Cardiac septum (tissue), 1 donor: ENCODE results near the gene THYN1. TPM values are rescaled to one million over a fixed set of nuclear protein-coding genes. Genes with fewer than 3 reads are reported as not detected.
"Not testable (repeated sequence)": the region's sequence is repeated elsewhere in the genome, so short reads cannot be mapped to it uniquely, and the experiment has no call there.

Experiments
- DNase-seq: peaks from one replicate; pipeline ENCODE4 v3.0.0-alpha.2; 2020; ENCODE audit warnings: low spot score
- intact Hi-C: fragments of 100-400 bp; cut with DNase I; formaldehyde crosslinking; loops from one replicate; pipeline ENCODE4 v1.14.0; 2022
- long read RNA-seq: library from polyadenylated mRNA; unstranded; transcript quantifications from one replicate; pipeline ENCODE4 v2.0.0, GENCODE V29; 2021
- total RNA-seq: library from RNA; stranded (reverse); fragmentation: NEBNext Ultra II Directional; extraction: Animal tissue kit (Norgen Biotek cat#: 25700); gene quantifications from one replicate; pipeline ENCODE4 v1.2.1, GENCODE V29; 2021
- donor health status: DM: no; HTN: no; CAD: no.

The THYN1 gene
- 32.9 TPM for total RNA-seq
- long read RNA-seq, transcript THYN1-204 (8 exons, 893 nt): minor isoform, 11 of 87 reads
- long read RNA-seq, transcript THYN1-203 (8 exons, 943 nt): major isoform, 43 of 87 reads
- long read RNA-seq, transcript THYN1-201 (7 exons, 1,299 nt): minor isoform, 11 of 87 reads
- long read RNA-seq, partial matches to known transcripts: 8 of 87 reads
- long read RNA-seq, other reads (novel, unspliced or antisense): 12 of 87 reads

DNA sequence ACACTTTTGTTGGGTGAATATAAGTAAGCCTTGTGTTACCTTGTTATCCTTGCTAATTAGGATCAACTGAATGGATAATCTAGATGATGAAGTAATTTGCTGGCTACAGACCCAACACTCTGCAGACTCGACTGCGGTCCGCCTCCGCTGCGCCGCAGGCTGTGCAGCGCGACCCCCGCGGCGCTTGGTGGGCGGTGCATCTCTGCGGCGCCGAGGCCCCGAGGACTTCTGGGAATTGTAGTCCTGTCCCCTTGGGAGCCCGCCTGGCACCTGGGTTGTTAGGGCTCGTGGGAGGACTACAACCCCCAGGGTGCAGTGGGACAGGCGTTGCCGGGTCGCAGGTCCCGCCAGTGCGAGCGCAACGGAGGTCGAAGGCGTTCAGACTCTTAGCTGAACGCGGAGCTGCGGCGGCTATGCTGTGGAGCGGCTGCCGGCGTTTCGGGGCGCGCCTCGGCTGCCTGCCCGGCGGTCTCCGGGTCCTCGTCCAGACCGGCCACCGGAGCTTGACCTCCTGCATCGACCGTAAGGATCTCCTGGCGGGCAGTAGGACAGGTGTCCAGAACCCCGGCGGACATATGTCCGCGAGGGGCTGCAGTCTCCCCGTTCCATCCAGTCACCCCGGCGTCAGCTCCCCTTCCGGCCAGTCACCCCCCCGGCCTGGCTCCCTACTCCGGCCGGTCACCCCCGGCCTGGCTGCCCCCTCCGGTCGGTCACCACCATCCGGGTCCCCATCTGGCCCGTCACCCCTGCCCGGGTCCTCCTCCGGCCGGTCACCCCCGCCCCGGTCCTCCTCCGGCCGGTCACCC lies at the start of gene THYN1, which contains the start of gene ACAD8:
Gene THYN1, minus strand, starts transcription at position 165 of the 806 bp plus-strand sequence. CDS start 470 bp downstream, outside the sequence.
Gene ACAD8, plus strand, starts transcription at position 381 of the 806 bp plus-strand sequence. Its CDS starts 33 bp downstream, at position 414.
- peak; percentile 98 for DNase-seq
- intact Hi-C loops: loop anchor here (2.0 kb wide), 1 partner anchor 29 kb away; the partner anchor contains the start of gene VPS26B

DNA sequence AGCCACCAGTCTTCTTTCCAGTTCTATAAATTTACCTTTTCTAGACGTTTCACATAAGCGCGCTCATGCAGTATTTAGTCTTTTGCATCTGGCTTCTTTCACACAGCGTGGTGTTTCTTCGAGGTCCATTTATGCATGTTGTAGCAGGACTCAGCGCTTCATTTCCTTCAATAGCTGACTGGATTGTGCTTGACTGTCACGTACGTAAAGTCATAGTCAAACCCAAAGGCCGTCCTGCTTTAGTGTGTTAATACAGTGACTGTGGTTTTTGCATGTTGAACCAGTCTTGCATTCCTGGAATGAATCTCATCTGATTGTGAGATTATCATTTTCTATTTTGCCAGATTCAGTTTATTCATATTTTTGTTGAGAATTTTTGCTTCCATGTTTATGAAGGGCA lies 41.5 kb upstream of the THYN1 start:
- intact Hi-C loops: no loop called here
- DNase-seq: no peak

GRCh38 chr11:134293119-134294113 lies 40.3 kb upstream of the THYN1 start:
- DNase-seq: no peak
- intact Hi-C loops: no loop called here

DNA sequence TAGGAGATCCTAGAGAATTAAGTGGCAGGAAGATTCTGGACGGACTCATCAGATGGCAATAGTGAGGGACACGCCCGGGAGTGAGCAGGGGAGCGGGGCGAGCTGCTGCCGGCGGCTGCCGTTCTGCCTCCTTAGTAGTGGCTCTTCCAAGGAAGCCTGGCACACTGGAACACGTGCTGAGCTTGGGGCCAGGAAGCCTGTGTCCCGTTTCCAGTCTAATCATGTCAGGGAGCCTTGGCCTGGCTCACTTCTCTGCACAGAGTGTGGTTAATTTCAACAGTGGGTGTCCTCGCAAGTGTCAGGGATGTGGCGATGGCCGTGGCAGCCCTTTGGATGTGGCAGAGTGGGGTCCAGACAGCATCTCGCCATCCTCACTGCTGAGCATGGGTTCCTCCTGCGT lies 39.5 kb upstream of the THYN1 start:
- intact Hi-C loops: no loop called here
- DNase-seq: no peak

DNA sequence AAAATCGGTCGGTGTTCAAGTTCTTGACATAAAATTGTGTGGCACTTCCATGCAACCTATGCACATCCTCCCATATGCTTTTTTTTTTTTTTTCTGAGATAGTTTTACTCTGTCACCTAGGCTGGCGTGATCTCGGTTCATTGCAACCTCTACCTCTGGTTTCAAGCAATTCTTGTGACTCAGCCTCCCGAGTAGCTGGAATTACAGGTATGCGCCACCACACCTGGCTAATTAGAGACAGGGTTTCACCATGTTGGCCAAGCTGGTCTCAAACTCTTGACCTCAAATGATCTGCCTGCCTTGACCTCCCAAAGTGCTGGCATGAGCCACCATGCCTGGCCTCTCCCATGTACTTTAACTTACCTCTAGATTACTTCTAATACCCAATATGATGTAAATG lies 38.0 kb upstream of the THYN1 start:
- intact Hi-C loops: no loop called here

GRCh38 chr11:134290646-134291045 lies 37.5 kb upstream of the THYN1 start:
- intact Hi-C loops: no loop called here
- DNase-seq: no peak

More for the DNA sequence above, 38.0 kb upstream of the THYN1 start:
- DNase-seq: no peak

DNA sequence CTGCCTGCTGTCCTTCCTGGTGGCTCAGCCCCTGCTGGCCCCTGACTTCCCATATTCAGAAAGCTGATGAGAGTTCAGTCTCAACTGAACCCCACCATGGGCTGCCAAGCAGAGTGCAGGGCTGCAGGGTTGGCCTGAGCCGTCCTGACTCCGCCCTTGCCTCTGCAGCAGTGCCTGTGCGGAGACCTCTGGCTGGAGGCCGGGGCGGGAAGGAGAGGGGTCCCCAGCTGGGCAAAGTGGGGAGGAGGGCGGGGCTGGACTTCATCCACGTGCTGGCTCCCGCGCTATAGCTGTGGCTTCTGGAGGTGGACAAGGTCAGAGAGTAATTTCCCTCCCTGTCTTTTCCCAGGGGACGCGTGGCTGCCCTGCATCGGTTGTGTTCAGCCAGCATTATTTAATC lies 36.6 kb upstream of the THYN1 start:
- intact Hi-C loops: no loop called here
- DNase-seq: no peak

DNA sequence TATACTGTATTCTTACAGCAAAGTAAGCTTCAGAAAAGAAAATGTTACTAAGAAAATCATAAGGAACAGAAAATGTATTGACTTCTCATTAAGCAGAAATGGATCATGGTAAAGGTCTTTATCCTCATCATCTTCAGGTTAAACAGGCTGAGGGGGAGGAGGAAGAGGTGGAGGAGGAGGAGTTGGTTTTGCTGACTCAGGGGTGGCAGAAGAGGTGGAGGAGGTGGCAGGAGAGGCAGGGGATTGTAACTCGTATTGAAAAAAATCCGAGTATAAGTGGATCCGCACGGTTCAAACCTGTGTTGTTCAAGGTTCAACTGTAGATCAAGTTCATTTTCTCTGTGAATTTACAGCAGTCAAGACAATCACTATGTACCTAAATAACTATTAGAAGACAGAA lies 36.0 kb upstream of the THYN1 start:
- intact Hi-C loops: no loop called here
- no peak for DNase-seq

DNA sequence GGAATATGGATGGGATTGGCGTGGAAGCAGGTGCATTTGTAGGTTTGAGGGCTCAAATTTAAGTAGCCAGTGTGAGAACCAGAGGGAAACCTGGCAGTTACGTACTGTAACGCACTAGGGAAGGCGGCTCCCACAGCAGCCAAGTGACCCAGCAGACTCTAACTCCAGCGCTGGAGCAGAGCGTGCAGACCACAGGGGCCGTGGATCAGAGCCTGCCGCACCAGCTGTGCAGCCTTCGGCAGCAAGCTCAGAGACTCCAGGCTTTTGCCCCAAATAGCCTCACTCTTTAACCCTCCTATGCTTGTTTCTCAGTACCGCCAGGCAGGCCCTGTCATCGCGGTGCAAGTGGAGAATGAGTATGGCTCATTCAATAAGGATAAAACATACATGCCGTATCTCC lies 35.3 kb upstream of the THYN1 start:
- intact Hi-C loops: no loop called here
- no peak for DNase-seq

DNA sequence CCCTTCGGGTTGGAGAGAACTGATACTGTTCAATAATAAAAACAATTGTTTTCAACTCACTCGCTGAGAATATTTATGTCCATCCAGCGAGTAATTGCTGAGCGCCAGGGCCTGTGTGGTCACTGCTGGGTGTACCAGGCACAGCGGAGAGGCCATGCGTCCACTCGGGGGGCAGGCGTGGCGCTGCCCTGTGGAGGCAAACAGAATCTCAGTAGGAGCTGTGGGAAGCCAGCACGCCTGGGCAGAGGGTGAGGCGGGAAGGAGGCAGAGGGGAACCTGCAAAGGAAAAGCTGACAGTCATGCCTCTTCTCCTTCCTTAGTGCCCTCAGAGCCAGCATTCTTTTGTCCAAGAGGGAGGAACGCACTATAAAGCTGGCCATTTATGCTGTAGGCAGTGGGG lies 34.4 kb upstream of the THYN1 start:
- no peak for DNase-seq
- intact Hi-C loops: no loop called here

DNA sequence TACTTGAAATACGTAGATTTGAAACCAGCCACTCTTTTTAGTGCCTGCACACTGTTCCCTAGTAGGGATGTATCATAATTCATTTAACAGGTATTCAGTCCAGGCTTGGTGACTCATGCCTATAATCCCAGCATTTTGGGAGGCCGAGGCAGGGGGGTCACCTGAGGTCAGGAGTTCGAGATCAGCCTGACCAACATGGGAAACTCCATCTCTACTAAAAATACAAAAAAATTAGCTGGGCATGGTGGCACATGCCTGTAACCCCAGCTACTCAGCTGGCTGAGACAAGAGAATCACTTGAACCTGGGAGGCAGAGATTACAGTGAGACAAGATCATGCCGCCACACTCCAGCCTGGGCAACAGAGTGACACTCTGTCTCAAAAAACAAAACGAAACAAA lies 31.2 kb upstream of the THYN1 start:
- intact Hi-C loops, DNase-seq: not testable (repeated sequence)

GRCh38 chr11:134283461-134284230 lies 30.5 kb upstream of the THYN1 start:
- no peak for DNase-seq
- intact Hi-C loops: no loop called here

DNA sequence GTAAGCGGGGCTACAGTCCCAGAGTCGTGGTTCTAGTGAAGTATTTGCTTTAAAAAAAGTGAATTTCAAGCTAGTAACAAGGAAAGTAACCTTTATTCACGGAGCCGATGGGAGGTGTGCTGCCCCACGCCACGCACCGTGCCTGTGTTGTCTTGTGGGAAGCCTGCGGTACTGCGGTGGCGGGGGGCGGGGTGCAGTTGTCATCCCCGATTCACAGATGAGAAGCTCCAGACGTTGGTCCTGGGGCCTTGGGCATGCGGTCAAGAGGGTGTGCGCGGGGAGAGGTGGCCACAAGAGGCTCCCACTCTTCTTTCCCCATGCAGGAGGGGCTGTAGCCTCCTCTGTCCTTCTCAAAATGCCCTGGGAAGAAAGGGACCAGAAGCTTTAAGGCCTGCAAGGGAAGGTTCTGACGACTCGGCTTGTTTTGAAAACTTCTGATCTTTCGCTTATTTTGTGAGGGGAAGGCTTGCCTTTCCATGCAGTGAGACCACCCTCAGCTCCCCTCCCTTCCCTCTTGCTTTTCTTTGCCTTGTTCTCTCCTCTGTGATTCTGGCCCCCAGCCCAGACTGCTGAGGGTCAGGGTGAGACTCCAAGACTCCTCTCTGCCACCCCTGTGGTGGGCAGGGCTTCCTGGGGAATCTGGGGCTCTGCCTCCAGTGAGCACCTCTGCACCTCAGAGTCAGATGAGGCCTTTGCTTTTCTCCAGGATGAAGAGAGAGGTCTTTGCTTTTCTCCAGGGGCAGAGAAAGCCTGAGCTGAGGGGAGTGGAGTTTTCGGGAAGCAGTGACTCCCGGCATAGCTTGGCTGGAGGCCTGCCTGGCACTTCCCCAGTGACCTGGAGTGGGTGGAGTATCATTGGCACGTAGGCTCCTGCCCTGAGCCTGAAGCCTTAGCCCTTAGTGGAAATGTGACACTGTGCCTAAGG lies 29.2 kb upstream of the THYN1 start:
- no peak for DNase-seq
- intact Hi-C loops: no loop called here

- intact Hi-C loops, DNase-seq: not testable (repeated sequence)
Measured at GRCh38 chr11:134281635-134282034, 28.5 kb upstream of the THYN1 start.

- no peak for DNase-seq
- intact Hi-C loops: no loop called here
Measured at GRCh38 chr11:134278356-134278755, 25.2 kb upstream of the THYN1 start.

GRCh38 chr11:134277183-134278001 lies 24.2 kb upstream of the THYN1 start:
- no peak for DNase-seq
- intact Hi-C loops: no loop called here
